K562 treated with DMSO at 1 percent for 12 hours (cell line): ENCODE measurements around the gene FANCF. TPM values are rescaled to one million over a fixed set of nuclear protein-coding genes. Genes with fewer than 3 reads are reported as not detected.

Source experiments
- total RNA-seq: library from RNA; unstranded; fragments of 300-600 nt; gene quantifications from 2 replicates; pipeline ENCODE4 v1.2.3, GENCODE V29; 2022; ENCODE audit not compliant: insufficient read depth

Gene FANCF
- total RNA-seq = 5.0 and 8.8 TPM in 2 replicates

GRCh38 chr11:22625448-22626287, at the start of gene FANCF:
Gene FANCF, minus strand, starts transcription at chr11:22625823. Its CDS starts 13 bp downstream, at chr11:22625810.

GRCh38 chr11:22666325-22666687, 40.7 kb upstream of the FANCF start, which contains the start of gene GAS2:
Gene GAS2, plus strand, starts transcription at chr11:22666611. Its CDS starts 8,259 bp downstream, at chr11:22674870.

Other genes with a start within 250 kb of the FANCF start
- 2.2 TPM in 1 of 2 replicates, not detected in the other for gene GAS2, start 40.8 kb upstream of the FANCF start, total RNA-seq
- 23.9 and 26.4 TPM in 2 replicates for gene SVIP, start 204.0 kb upstream of the FANCF start, total RNA-seq
- gene CCDC179, start 234.7 kb upstream of the FANCF start, total RNA-seq = not detected in 2 replicates